Activated CD4-positive, alpha-beta memory T cell treated with anti-CD3 and anti-CD28 coated beads, Interleukin-2, amount 10 ng/mL, durations not matched to agents 7 days and 5 days (primary cell): ENCODE results near the gene TLE4. TPM values are rescaled to one million over a fixed set of nuclear protein-coding genes. Genes with fewer than 3 reads are reported as not detected.

Experiments used
- CTCF ChIA-PET: fragments of 350-600 bp; sonication (Branson Sonifier 250); formaldehyde crosslinking; loops from one replicate; lab custom pipeline; 2021; ENCODE audit warnings: antibody characterized with exemption, inconsistent platforms; lab: Charles Lee
- POLR2A ChIA-PET: fragments of 350-600 bp; sonication (Branson Sonifier 250); formaldehyde crosslinking; loops from one replicate; lab custom pipeline; 2021; ENCODE audit warnings: antibody characterized with exemption; lab: Charles Lee
- DNase-seq: peaks from one replicate; pipeline ENCODE4 v3.0.0-alpha.2; 2020
- H3K27ac Mint-ChIP-seq: one replicate; pipeline ENCODE4 v1.8.0; 2021; ENCODE audit warnings: mild to moderate bottlenecking, mixed read lengths
- H3K27me3 Mint-ChIP-seq: one replicate; pipeline ENCODE4 v1.8.0; 2021; ENCODE audit warnings: mixed read lengths
- H3K36me3 Mint-ChIP-seq: one replicate; pipeline ENCODE4 v1.8.0; 2021; ENCODE audit warnings: low read depth, mixed read lengths
- H3K4me1 Mint-ChIP-seq: one replicate; pipeline ENCODE4 v1.8.0; 2021; ENCODE audit warnings: mixed read lengths
- H3K4me3 Mint-ChIP-seq: one replicate; pipeline ENCODE4 v1.8.0; 2021; ENCODE audit warnings: mild to moderate bottlenecking, mixed read lengths
- H3K9me3 Mint-ChIP-seq: one replicate; pipeline ENCODE4 v1.8.0; 2021; ENCODE audit warnings: mixed read lengths
- total RNA-seq, 2 experiments: library from RNA; stranded (reverse); gene quantifications; one replicate each; pipeline ENCODE4 v1.2.3, GENCODE V29; 2021

The TLE4 gene
- total RNA-seq, 2 experiments from 2014 or later = 33.3 to 38.3 TPM

GRCh38 chr9:79562749-79563386 lies 8.9 kb upstream of the TLE4 start:
- peaks cover 2% of the 10 kb centered on the region for H3K27me3 Mint-ChIP-seq
- no peak overlapping the region for H3K4me3 Mint-ChIP-seq
- H3K9me3 Mint-ChIP-seq = no peaks in the 10 kb centered on the region
- H3K36me3 Mint-ChIP-seq = no peaks in the 10 kb centered on the region
- no peak for DNase-seq
- POLR2A ChIA-PET = no interaction called here
- H3K27ac Mint-ChIP-seq = no peak overlapping the region
- H3K4me1 Mint-ChIP-seq = peaks cover 8% of the 10 kb centered on the region
- CTCF ChIA-PET = no interaction called here

GRCh38 chr9:79564105-79564504 lies 7.7 kb upstream of the TLE4 start:
- Mint-ChIP-seq H3K27me3 (peaks cover 2% of the 10 kb centered on the region), H3K4me3 (no peak overlapping the region), H3K9me3 (no peaks in the 10 kb centered on the region), H3K4me1 (peaks cover 8% of the 10 kb centered on the region), H3K36me3 (no peaks in the 10 kb centered on the region), H3K27ac (no peak overlapping the region)
- ChIA-PET POLR2A (no interaction called here), CTCF (no interaction called here)
- no peak for DNase-seq

GRCh38 chr9:79565245-79565644 lies 6.5 kb upstream of the TLE4 start:
- Mint-ChIP-seq H3K4me3 (no peak overlapping the region), H3K27me3 (peaks cover 2% of the 10 kb centered on the region), H3K4me1 (peaks cover 13% of the 10 kb centered on the region), H3K27ac (no peak overlapping the region), H3K36me3 (no peaks in the 10 kb centered on the region), H3K9me3 (no peaks in the 10 kb centered on the region)
- CTCF ChIA-PET = no interaction called here
- DNase-seq = no peak
- POLR2A ChIA-PET = no interaction called here

GRCh38 chr9:79567671-79568098 lies 4.1 kb upstream of the TLE4 start:
- ChIA-PET CTCF (interaction anchor here (0.9 kb wide), 1 partner anchor 16 kb away, joined by 3 read pairs; no protein-coding TSS in a partner anchor), POLR2A (interaction anchor here (1.1 kb wide), 1 partner anchor 126 kb away, joined by 3 read pairs; no protein-coding TSS in a partner anchor)
- Mint-ChIP-seq H3K4me3 (no peak overlapping the region), H3K36me3 (no peaks in the 10 kb centered on the region), H3K27ac (no peak overlapping the region), H3K9me3 (no peaks in the 10 kb centered on the region), H3K27me3 (peaks cover 2% of the 10 kb centered on the region), H3K4me1 (peaks cover 15% of the 10 kb centered on the region)
- no peak for DNase-seq

- Mint-ChIP-seq H3K4me3 (no peak overlapping the region), H3K27me3 (peaks cover 2% of the 10 kb centered on the region)
- CTCF ChIA-PET = interaction anchor here (0.7 to 0.9 kb wide), 2 partner anchors 15 to 51 kb away, joined by 3 read pairs; no protein-coding TSS in a partner anchor
These were observed 3.2 kb upstream of the TLE4 start for GRCh38 chr9:79568337-79569101.

GRCh38 chr9:79569814-79570447 lies 1.8 kb upstream of the TLE4 start:
- Mint-ChIP-seq H3K4me3 (no peak overlapping the region), H3K27ac (peak overlapping the region; percentile 59), H3K4me1 (peaks cover 27% of the 10 kb centered on the region), H3K27me3 (peaks cover 2% of the 10 kb centered on the region), H3K36me3 (peaks cover 13% of the 10 kb centered on the region), H3K9me3 (no peaks in the 10 kb centered on the region)
- ChIA-PET CTCF (interaction anchor here (0.6 to 0.7 kb wide), 2 partner anchors 31 to 32 kb away, joined by 3 read pairs; no protein-coding TSS in a partner anchor), POLR2A (no interaction called here)
- no peak for DNase-seq

More at GRCh38 chr9:79568337-79569101, 3.2 kb upstream of the TLE4 start:
- Mint-ChIP-seq H3K36me3 (no peaks in the 10 kb centered on the region), H3K9me3 (no peaks in the 10 kb centered on the region), H3K4me1 (peaks cover 15% of the 10 kb centered on the region), H3K27ac (no peak overlapping the region)
- no peak for DNase-seq
- POLR2A ChIA-PET = interaction anchor here (1.1 kb wide), 1 partner anchor 126 kb away, joined by 3 read pairs; no protein-coding TSS in a partner anchor

- H3K4me1 Mint-ChIP-seq = peaks cover 26% of the 10 kb centered on the region
- no peak overlapping the region for H3K4me3 Mint-ChIP-seq
- peak overlapping the region; percentile 59 for H3K27ac Mint-ChIP-seq
- no peaks in the 10 kb centered on the region for H3K9me3 Mint-ChIP-seq
- POLR2A ChIA-PET = interaction anchor here (1.0 to 2.0 kb wide), 15 partner anchors 9 to 246 kb away, joined by 3 to 30 read pairs (median 9); no protein-coding TSS in a partner anchor
- H3K36me3 Mint-ChIP-seq = peaks cover 17% of the 10 kb centered on the region
- CTCF ChIA-PET = interaction anchor here (0.8 to 1.2 kb wide), 4 partner anchors 14 to 160 kb away, joined by 3 read pairs; no protein-coding TSS in a partner anchor
- peaks cover 2% of the 10 kb centered on the region for H3K27me3 Mint-ChIP-seq
- peak; percentile 39 for DNase-seq
These were observed 1.1 kb upstream of the TLE4 start for GRCh38 chr9:79570448-79571308.

GRCh38 chr9:79572032-79572607 lies 355 bp downstream of the TLE4 start:
- DNase-seq = peak; percentile 46

GRCh38 chr9:79572608-79573411 lies 1.0 kb downstream of the TLE4 start:
- POLR2A ChIA-PET = interaction anchor here (0.6 to 2.0 kb wide), 15 partner anchors 10 to 1372 kb away, joined by 3 to 30 read pairs (median 9); partner anchors contain the start of gene PSAT1
- Mint-ChIP-seq H3K4me3 (peak overlapping the region; percentile 82), H3K4me1 (peaks cover 40% of the 10 kb centered on the region), H3K9me3 (no peaks in the 10 kb centered on the region), H3K27ac (peak overlapping the region; percentile 88), H3K36me3 (peaks cover 30% of the 10 kb centered on the region), H3K27me3 (no peaks in the 10 kb centered on the region)
- CTCF ChIA-PET = no interaction called here
- peak; percentile 65 for DNase-seq

More at GRCh38 chr9:79572032-79572607, 355 bp downstream of the TLE4 start:
- Mint-ChIP-seq H3K4me1 (peaks cover 36% of the 10 kb centered on the region), H3K27me3 (no peaks in the 10 kb centered on the region), H3K9me3 (no peaks in the 10 kb centered on the region), H3K4me3 (no peak overlapping the region), H3K27ac (no peak overlapping the region), H3K36me3 (peaks cover 25% of the 10 kb centered on the region)
- ChIA-PET POLR2A (interaction anchor here (0.6 to 2.0 kb wide), 23 partner anchors 8 to 1371 kb away, joined by 3 to 30 read pairs (median 6); partner anchors contain the start of gene PSAT1), CTCF (interaction anchor here (1.2 kb wide), 2 partner anchors 12 to 159 kb away, joined by 3 read pairs; no protein-coding TSS in a partner anchor)

- Mint-ChIP-seq H3K27ac (peak overlapping the region; percentile 88), H3K36me3 (peaks cover 30% of the 10 kb centered on the region), H3K4me3 (peak overlapping the region; percentile 82), H3K9me3 (no peaks in the 10 kb centered on the region), H3K27me3 (no peaks in the 10 kb centered on the region), H3K4me1 (peaks cover 46% of the 10 kb centered on the region)
- ChIA-PET POLR2A (interaction anchor here (0.7 to 1.0 kb wide), 2 partner anchors 9 to 19 kb away, joined by 3 read pairs; no protein-coding TSS in a partner anchor), CTCF (interaction anchor here (0.7 kb wide), 1 partner anchor 95 kb away, joined by 3 read pairs; no protein-coding TSS in a partner anchor)
- DNase-seq = no peak
These were observed 1.7 kb downstream of the TLE4 start for GRCh38 chr9:79573412-79573923.
